Cardiac septum (tissue), 1 donor: ENCODE data around the gene RCOR1. TPM values are rescaled to one million over a fixed set of nuclear protein-coding genes. Genes with fewer than 3 reads are reported as not detected.
"Not testable (repeated sequence)": the region's sequence is repeated elsewhere in the genome, so short reads cannot be mapped to it uniquely, and the experiment has no call there.

Experiments used
- DNase-seq: peaks from one replicate; pipeline ENCODE4 v3.0.0-alpha.2; 2020; ENCODE audit warnings: low spot score
- intact Hi-C: fragments of 100-400 bp; cut with DNase I; formaldehyde crosslinking; loops from one replicate; pipeline ENCODE4 v1.14.0; 2022
- total RNA-seq: library from RNA; stranded (reverse); fragmentation: NEBNext Ultra II Directional; extraction: Animal tissue kit (Norgen Biotek cat#: 25700); gene quantifications from one replicate; pipeline ENCODE4 v1.2.1, GENCODE V29; 2021
- donor health status: DM: no; HTN: no; CAD: no.

The RCOR1 gene
- total RNA-seq, 1 donor from 2014 or later = 12.5 TPM

DNA sequence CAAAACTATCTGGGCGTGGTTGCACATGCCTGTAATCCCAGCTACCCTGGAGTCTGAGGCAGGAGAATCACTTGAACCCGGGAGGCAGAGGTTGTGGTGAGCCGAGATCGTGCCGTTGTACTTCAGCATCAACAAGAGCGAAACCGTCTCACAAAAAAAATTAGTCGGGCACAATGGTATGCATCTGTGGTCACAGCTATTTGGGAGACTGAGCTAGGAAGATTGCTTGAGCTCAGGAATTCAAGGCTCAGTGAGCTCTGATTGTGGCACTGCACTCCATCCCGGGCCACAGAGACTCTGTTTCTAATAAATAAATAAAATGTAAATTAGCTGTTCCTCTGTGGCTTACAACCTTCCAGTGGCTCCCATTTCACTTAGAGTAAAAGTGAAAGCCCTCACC is 28.0 kb downstream of the RCOR1 start:
- intact Hi-C loops = no loop called here
- DNase-seq = no peak

DNA sequence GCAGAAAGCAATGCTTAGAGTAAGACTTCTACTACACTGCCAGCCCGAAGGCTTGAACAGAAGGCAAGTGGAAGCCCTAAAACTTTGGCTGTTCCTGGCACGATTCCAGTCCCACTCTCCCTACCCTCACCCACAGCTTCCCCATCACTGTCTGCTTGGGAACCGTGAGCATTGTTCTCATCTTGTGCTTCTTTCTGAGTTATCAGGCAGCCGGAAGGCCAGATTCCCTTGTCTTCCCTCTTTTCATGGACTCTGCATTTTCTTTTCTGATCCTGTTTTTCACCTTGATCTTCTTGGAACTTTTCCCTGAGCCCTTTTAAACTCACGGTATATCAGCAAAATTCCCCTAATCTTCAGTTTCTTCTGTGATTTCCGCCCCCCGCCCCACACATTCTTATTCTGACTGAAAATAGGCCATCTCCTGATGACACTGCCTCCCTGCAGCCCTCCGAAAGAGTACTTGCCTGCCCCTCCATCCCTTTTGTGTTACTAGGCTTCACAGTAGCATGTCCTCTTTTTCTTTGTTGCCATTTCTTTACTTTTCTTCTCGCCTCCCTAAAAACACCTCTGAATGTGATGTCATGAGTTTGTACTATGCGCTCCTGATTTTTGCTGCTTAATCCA is 29.9 kb downstream of the RCOR1 start:
- intact Hi-C loops = no loop called here
- no peak for DNase-seq

- no peak for DNase-seq
- intact Hi-C loops = no loop called here
Measured at GRCh38 chr14:102624666-102625065, 32.2 kb downstream of the RCOR1 start.

DNA sequence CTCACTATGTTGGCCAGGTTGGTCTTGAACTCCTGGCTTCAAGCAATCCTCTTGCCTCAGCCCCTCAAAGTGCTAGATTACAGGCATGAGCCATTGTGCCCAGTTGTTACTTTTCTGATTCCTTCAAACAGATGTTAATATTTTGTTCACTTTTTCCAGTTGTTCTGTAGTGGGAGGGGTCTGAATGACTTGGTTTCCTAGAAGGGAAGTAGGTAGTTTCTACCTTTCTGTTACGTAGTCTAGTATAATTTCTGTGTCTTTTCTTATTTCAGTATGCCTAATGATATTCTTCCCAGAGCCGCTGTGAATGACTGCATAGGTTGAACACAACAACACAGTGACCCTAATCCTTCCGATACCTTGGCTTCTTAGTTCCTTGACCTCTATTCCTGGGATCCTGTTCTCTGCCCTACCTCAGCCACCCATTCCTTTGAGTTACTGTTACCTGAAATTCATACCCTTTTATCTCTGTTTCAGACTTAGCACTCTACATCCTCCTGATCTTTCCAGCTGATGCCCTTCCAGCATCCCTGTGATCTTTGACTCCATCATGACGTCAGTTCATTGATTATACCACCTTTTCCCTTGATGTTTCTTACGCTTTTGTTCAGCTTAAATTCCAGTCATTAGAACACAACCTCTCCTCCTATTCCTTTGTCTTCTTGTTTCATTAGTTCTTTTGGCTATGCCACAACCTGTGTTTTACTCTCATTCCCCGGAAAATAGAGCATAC is 33.3 kb downstream of the RCOR1 start:
- intact Hi-C loops = no loop called here
- no peak for DNase-seq

DNA sequence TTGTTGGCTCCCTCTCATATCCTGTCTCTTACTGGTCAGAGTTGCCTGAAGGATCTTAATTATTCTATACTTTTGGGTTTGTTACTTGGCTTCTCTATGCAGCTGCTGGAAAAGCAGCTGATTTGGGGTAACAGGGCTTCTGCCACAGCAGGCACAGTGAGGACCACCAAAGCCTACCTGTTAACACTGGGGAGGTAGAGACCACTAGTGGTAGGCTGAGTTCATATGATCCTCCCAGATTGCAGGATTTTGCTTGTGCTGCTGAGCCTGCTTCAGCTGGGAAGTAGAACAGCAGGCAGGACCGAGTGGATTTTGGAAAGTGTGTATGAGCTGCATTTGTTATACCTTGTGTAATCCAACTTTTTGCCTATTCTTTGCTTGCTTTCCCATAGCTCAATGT is 34.1 kb downstream of the RCOR1 start:
- intact Hi-C loops = no loop called here
- no peak for DNase-seq

- intact Hi-C loops = no loop called here
- no peak for DNase-seq
Measured at GRCh38 chr14:102629011-102629444, 36.6 kb downstream of the RCOR1 start.

GRCh38 chr14:102629808-102630350 is 37.4 kb downstream of the RCOR1 start:
- DNase-seq = no peak
- intact Hi-C loops = no loop called here

- intact Hi-C loops = no loop called here
Measured at GRCh38 chr14:102630405-102630804, 38.0 kb downstream of the RCOR1 start.

DNA sequence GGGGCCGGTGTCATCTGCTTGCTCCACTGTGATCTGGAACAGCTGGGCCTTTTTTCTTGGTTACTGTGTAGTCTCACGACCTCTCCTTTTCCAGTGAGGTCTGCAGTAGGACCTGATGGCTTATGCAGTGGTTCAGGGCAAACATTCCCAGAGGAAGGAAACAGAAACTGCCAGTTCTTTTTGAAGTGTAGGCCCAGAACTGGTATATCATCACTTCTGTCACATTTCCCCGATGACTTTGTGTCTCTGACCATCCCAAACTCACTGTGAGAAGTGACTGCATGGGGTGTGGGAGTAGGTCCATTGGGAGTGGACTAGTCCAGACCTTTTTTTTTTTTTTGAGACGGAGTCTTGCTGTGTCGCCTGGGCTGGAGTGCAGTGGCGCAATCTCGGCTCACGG is 38.4 kb downstream of the RCOR1 start:
- DNase-seq = no peak

More at GRCh38 chr14:102630405-102630804, 38.0 kb downstream of the RCOR1 start:
- DNase-seq = no peak

GRCh38 chr14:102633906-102634595 is 41.6 kb downstream of the RCOR1 start:
- no peak for DNase-seq
- intact Hi-C loops = no loop called here

More for the DNA sequence above, 38.4 kb downstream of the RCOR1 start:
- intact Hi-C loops = no loop called here

GRCh38 chr14:102639611-102640010 is 47.2 kb downstream of the RCOR1 start:
- DNase-seq, intact Hi-C loops: not testable (repeated sequence)

DNA sequence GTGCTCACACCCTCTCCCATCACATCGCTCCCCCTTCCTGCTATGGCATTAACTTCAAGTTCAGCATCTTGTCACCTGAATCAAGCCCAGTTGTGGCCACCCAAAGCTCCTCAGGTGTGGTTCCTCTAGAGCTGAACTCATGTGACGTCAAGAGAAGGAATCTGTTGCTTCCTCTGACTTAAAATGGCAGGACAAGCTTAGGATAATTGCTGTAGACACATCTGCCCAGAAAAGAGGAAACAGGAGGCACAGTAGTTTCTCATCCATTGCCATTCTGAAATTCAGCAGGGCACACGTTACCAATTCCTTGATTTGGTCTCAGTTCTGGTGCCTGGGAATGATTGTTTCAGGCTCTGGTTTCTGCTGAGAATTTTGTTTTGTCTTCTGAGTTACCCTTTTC is 52.1 kb downstream of the RCOR1 start:
- intact Hi-C loops = no loop called here
- DNase-seq = no peak

- no peak for DNase-seq
- intact Hi-C loops = no loop called here
Measured at GRCh38 chr14:102645746-102646440, 53.4 kb downstream of the RCOR1 start.

- no peak for DNase-seq
- intact Hi-C loops = no loop called here
Measured at GRCh38 chr14:102646615-102647014, 54.2 kb downstream of the RCOR1 start.

GRCh38 chr14:102652194-102652593 is 59.7 kb downstream of the RCOR1 start:
- intact Hi-C loops = no loop called here
- DNase-seq = no peak

DNA sequence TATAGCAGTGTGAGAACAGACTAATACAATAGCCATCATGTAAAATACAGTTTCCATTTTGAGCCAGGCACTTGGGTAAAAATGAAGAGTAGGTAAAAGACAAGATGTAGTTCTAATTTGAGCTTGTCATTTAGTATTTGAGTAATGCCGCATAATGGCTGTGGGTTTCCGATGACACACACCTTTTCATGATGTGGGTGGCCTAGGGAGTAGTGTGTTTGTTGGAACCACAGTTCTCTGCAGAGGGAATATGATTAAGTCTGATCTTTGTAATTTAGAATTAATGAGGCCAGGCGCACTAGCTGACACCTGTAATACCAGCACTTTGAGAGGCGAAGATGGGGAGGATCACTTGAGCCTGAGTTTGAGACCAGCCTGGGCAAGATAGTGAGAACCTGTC is 61.8 kb downstream of the RCOR1 start:
- DNase-seq = no peak
- intact Hi-C loops = no loop called here

- intact Hi-C loops = no loop called here
- no peak for DNase-seq
Measured at GRCh38 chr14:102655137-102655536, 62.7 kb downstream of the RCOR1 start.

DNA sequence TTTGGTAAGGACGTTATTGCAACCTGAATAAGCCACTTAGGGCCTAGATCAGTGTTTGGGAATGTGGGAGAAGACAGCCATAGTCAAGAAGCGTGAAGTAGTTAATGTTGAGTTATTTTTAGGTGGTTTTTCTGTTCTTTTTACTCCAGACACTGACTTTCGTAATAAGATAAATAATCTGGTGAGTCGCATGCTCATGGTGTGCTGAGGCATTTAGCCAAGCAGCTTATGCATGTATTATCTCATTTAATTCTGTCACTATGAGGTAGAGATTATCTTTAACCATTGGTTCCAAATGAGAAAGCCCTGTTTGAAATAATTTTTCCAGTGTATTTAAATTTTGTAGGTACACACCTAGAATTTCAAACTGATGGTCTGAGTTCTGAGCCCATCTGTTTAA is 67.3 kb downstream of the RCOR1 start:
- no peak for DNase-seq
- intact Hi-C loops = no loop called here

DNA sequence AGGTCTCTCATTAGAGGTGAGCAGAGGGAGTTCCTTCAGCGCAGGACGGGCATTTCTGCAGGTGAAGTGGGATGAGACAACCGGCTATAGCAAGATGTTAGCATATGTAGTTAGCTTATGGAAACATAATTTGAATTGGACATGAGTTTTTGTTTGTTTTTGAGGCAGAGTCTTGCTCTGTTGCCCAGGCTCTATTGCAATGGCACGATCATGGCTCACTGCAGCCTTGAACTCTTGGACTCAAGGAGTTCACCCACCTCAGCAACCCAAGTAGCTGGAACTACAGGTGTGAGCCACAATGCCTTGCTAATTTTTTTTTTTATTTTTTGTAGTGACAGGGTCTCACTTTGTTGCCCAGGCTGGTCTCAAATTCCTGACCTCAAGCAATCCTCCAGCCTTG is 69.2 kb downstream of the RCOR1 start:
- DNase-seq = no peak
- intact Hi-C loops = no loop called here
